NK-92 (cell line): Measurements from ENCODE around the gene LGALS3BP.
"Not testable (repeated sequence)": the region's sequence is repeated elsewhere in the genome, so short reads cannot be mapped to it uniquely, and the experiment has no call there.

Experiments
- DNase-seq: peaks from one replicate; lab custom pipeline; 2025; ENCODE audit not compliant: unreplicated experiment; lab: John Stamatoyannopoulos, UW

Gene LGALS3BP

GRCh38 chr17:78965491-78965924, 14.2 kb downstream of the LGALS3BP start:
- DNase-seq, result no peak

GRCh38 chr17:78963378-78963777, 16.3 kb downstream of the LGALS3BP start:
- no peak for DNase-seq

DNA sequence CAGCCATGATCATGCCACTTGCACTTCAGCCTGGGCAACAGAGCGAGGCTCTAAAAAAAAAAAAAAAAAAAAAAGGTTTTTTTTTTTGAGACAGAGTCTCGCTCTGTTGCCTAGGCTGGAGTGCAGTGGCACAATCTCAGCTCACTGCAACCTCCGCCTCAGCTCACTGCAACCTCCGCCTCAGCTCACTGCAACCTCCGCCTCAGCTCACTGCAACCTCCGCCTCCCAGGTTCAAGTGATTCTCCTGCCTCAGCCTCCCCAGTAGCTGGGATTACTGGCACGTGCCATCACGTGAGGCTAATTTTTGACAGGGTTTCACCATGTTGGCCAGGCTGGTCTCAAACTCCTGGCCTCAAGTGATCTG, 16.8 kb downstream of the LGALS3BP start:
- DNase-seq, result not testable (repeated sequence)

DNA sequence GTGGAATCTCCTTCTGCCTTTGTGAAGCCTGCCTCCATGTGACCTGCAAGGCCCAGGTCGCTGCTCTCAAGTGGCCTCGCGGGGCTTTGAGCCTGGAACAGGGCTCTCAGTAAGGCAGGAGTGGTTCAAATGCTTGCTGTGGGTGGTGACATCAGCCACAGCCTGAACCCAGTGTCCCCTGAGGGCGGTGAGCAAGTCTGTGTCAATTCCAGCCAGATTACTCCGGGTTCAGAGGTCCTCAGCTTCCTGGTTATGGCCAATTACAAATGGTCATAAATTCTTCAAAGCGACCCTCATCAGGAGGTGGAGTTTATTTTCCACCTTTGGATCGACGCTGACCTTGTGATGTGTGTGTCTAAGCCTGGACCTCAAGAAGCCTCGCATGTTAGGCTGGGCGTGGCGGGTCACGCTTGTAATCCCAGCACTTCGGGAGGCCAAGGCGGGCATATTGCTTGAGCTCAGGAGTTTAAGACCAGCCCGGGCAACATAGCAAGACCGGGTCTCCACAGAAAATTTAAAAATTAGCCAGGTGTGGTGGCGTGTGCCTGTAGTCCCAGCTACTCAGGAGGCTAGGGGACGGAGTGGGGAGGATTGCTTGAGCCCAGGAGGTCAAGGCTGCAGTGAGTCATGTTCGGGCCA, 17.3 kb downstream of the LGALS3BP start:
- no peak for DNase-seq

- DNase-seq, result no peak
Measured at GRCh38 chr17:78961571-78961970, 18.2 kb downstream of the LGALS3BP start.

DNA sequence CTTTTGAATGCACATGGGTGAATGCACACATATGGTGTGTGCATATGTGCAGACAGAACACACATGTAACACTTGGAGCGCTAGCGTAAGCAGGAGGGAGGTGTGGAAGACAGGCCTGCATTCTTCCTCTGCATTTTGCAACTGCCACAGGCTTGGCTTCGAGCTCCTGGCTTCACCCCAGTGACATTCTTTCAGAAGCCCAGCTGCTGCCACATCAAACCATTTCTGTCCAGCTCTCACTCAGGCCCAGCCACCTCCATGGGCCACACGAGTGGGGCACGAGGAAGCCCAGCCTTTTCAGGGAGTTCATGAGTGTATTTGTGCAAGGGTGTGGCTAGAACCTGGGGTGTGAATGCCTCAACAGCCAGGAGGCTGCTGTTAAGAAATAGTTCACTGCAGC, 18.8 kb downstream of the LGALS3BP start:
- DNase-seq, result no peak

- no peak for DNase-seq
Measured at GRCh38 chr17:78959803-78960202, 19.9 kb downstream of the LGALS3BP start.

DNA sequence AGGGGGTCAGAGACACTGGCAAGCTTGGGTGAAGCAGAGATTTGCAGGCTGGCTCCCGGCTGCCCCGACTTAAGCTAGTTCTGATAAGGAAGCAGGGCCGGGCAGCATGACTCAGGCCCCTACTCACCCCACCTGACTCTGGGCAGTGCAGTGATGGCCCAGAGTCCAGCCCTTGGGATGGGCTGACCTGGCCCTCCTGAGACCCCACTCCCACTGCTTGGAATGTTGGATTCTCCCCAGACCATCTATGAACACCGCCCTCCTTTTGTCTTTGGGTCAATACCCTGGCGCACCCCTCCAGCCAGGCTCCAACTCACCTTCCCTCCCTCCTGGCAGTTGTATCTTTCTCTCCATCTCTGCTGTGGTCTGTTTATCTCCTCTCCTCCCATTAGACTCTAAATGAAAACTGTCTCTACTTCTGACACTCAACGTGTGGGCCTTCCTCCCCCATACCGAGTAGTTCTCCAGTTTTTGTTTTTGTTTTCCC, 21.0 kb downstream of the LGALS3BP start:
- DNase-seq, result no peak

DNA sequence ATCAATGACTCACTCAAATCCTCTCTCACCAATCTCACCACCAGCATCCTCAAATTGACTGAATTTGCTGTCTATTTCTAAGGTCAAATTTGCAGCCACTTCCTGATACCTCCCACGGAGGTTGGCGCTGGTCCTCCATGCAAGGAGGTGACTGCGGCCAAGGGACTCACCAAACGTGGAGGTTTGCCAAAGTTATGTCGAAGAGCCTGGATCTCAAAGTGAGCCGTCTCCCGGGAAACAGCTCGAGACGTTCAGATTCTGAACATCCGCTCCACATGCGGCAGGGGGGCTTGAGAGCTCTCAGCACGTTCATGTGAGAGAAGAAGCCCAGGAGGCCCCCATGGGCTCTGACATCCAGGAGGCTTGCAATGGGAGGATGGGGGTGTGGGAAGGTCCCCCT, 22.6 kb downstream of the LGALS3BP start:
- DNase-seq, result no peak

- no peak for DNase-seq
Measured at GRCh38 chr17:78956254-78956653, 23.5 kb downstream of the LGALS3BP start.

DNA sequence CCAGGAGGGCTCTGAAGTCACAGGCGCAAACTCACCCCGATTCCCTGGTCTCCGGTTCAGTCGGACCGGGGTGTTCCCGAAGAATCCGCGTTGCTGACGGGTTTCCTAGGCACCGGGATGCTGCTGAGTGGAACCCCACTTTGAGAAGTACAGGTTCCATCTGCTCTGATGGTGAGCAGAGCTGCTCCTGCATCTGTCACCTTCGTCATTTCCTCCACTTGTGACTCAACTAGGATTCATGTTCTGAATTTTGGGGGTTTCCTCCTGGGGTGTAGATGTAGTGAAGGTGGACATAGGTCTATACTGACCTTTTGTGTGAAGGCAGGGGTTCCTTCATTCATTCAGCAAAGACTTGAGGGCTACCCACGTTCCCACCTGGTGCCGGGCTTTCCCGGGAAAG, 25.0 kb downstream of the LGALS3BP start:
- no peak for DNase-seq

DNA sequence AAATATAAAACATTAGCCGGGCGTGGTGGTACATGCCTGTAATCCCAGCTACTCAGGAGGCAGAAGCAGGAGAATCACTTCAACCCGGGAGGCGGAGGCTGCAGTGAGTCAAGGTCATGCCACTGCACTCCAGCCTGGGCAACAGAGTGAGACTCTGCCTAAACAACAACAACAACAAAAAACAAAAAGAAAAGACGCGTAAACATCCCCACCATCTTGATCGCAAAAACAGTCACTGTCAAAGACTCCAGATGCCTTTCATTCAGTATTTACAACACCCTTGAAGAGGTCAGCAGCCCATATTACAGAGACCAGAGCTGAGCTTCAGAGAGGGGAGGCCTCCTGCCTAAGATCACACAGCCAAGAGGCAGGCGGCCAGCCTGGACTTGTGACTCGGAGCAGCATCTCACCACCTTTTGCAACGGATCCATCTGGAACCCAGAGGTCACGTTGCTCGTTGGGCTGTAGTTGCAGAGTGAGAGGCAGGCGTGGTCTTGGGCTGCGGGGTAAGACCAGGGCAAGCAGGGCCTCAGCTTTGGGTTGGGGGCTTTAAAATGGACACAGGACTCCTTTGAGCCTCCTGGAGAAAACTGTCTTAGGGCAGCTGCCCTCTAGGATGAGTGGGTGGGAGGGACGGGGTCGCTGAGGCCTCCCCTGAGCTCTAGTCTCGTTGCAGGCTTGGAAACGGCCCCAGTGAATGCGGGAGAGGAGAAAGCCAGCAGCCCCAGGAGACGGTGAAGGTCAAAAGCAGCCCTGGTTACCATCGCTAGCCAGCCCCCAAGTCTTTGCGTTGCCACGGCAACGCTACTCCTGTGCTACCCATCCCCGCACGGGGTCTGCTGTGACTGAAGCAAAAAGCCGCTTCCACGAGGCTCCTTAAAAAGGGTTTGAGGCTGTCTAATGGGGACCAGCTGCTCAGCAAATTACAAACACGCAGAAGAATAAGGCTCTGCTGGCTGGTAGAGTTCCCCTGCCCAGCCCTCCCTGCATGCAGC, 26.1 kb downstream of the LGALS3BP start:
- no peak for DNase-seq

GRCh38 chr17:78952706-78953105, 27.0 kb downstream of the LGALS3BP start:
- no peak for DNase-seq

DNA sequence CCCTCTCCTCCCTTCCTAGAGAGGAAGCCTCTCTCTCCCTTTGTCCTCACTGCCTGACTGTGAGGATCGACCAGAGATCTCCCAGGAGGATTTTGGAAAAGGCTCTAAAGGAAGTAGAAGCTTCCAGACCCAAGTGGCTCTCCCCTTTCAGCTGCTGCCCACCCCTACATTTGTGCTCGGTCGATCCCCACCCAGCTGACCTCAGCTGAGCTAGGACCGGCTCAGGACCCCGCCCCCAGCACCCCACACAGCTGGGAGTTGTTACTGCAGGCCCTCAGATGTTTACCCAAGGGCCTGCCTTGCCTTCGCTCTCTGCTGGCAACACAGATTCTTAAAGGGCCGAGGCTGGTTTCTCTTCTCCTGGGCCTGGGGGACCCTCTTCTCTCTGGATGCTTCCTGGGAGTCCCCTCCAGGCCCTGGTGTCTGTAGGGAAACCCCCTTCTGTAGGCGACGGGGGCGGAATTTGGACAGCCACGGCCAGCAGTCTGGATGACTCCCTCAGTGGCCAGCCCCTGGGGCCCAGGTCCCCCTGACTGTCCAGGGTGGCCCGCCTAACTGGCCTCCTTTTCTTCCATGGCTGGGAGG, 27.7 kb downstream of the LGALS3BP start:
- DNase-seq, result no peak

DNA sequence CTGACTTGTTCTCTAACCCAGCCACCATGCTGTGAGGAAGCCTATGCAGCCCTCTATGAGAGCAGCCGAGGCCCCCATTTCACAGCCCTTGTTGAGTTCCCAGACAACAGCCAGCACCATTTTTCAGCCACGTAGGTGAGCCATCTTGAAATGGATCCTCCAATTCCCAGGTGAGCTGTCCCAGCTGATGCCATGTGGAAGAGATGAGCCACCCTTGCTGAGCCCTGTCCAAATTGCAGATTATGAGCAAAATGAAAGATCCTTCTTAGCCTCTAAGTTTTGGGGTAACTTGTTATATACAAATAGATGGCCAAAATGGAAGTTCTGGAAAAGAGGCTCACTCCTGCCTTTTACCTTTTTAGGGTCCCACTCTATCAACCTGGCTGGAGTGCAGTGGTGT, 28.9 kb downstream of the LGALS3BP start:
- no peak for DNase-seq

DNA sequence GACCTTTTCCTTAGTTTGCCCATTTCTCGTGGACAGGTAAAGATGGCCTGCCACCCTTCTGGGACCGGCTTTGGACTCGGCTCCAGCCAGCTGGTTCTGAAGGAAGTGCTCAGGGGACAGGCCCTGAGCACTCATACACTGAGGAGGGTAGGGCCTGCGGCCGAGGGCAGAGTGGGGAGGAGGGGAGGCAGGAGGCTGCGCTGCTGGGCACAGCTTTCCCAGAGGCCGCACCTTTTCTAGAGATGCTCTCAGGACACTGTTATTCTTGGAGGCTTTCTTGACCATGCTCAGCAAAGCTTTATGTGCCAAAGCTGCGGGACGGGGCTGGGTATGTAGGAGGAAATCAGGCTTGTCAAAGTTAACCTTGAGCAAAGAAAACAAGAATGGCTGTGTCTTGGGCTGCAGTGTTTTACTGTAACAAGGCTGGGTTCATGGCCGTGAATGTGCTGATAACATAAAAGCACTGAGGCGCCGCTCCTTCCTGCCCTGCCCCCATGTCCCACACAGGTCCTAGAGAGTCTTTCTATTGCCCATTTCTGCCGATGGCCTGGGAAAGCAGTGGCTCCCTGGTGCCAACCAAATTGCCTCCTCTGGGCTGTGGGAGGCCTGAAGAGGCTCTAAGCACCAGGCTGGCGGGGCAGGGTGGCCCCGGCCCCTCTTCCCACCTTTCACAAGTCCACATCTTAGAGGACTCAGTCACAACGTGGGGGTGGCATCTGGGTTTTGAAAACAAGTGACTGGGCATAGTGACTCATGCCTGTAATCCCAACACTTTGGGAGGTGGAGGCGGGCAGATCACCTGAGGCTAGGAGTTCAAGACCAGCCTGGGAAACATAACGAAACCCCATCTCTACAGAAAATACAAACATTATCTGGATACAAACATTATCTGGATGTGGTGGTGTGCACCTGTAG, 32.2 kb downstream of the LGALS3BP start:
- DNase-seq, result no peak

DNA sequence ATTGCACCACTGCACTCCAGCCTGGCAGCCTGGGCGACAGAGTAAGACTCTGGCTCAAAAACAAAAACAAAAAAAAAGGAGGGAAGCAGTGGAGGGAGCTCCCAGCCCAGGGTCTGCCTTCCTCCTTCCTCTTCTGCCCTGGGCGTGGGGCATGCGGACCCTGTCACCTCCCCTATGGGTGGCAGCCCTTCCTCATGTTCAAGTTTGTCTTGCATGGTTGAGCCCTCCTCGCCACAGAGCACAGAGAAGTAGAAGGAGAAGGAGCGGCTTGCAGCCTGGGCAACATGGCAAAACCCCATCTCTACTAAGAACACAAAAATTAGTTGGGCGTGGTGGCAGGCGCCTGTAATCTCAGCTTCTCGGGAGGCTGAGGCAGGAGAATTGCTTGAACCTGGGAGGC, 33.1 kb downstream of the LGALS3BP start:
- DNase-seq, result no peak

DNA sequence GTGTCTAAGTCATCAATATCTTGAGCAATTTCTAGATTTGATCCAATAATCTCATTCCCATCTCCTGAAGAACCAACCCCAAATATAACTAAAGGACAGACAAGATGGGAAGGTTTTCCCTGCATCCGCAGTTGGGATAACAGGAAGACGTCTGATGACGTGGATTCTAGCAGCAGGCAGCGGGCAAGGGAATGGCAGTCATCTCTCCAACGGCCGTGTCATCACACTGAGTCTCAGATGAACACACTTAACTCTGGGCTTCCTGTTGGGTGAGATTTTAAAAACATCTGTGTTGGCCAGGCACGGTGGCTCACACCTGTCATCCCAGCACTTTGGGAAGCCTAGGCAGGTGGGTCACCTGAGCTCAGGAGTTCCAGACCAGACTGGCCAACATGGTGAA, 33.6 kb downstream of the LGALS3BP start:
- no peak for DNase-seq

GRCh38 chr17:78945455-78945854, 34.3 kb downstream of the LGALS3BP start:
- not testable (repeated sequence) for DNase-seq

- DNase-seq, result no peak
Measured at GRCh38 chr17:78944956-78945355, 34.8 kb downstream of the LGALS3BP start.

DNA sequence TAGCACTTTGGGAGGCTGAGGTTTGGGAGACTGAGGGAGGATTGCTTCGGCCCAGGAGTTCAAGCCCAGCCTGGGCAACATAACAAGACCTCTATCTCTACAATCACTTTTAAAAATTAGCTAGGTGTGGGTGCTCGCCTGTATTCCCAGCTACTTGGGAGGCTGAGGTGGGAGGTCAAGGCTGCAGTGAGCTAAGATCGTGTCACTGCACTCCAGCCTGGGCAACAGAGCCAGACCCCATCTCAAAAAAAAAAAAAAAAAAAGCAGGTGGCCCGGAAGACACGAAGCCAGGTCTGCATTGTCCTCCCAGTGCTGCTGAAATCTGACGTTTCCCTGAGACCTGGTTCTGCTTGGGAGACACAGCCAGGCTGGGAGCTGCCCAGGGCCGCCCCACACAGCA, 35.7 kb downstream of the LGALS3BP start:
- DNase-seq, result no peak
